ENCODE results near the gene TMEM59L. TPM values are rescaled to one million over a fixed set of nuclear protein-coding genes. Genes with fewer than 3 reads are reported as not detected.

Gene TMEM59L
- polyA plus RNA-seq, 1 of the 3 experiments (the other 2 are of a cell fraction) = 9.6 TPM

DNA sequence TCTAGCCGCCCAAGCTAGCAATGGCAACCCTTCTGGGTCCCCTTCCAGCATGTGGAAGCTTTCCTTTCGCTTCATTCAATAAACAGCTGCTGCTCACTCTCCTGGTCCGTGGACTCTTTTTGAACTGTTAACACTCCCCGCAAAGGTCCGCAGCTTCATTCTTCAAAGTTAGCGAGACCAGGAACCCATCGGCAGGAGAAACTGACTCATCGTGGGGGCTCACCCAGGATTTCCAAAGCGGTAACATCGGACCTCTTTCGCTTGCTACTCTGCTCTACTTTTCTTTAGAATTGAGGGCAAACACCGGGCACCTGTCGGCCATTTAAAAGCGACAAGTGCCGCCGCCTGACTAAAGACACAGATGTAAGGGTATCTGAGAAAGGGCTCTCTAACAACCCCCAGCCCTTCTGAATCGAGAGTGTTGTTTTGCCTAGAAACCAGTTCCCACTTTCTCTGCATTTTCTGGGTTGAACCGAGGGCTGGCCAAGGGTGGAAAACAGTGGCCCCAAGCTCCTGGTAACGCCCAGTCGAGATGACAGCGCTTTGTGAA, 35.2 kb upstream of the TMEM59L start:
- CTCF ChIA-PET = interaction anchor here (2.5 to 3.7 kb wide), 2 partner anchors 10 to 13 kb away, joined by 14 to 22 read pairs; partner anchors contain the start of gene REX1BD

More for the DNA sequence above, 35.2 kb upstream of the TMEM59L start:
- Histone ChIP-seq H3K9me3 (no peaks in the 10 kb centered on the region), H3K9me2 (no peaks in the 10 kb centered on the region), H3K36me3 (replicated peaks in 1 of 2; ENCODE audit: control insufficient read depth in 1 of 2, insufficient read depth in 2 of 2, low read length in 1 of 2) (peaks cover 34 to 38% of the 10 kb centered on the region in 2 experiments), H3K4me3 (ENCODE audit: low read depth in 2 of 2, low read length in 1 of 2) (no peak overlapping the region), H2AFZ (ENCODE audit: low read depth) (no peak overlapping the region), H3K27ac (ENCODE audit: low read depth in 2 of 2, low read length in 1 of 2) (no peak overlapping the region), H3K79me2 (ENCODE audit: insufficient read depth) (peaks cover 22% of the 10 kb centered on the region), H4K20me1 (ENCODE audit: insufficient read depth) (peaks cover 29% of the 10 kb centered on the region), H3K4me1 (ENCODE audit: control insufficient read depth in 1 of 2, insufficient read depth in 2 of 2, low read depth in 1 of 2, low read length in 1 of 2) (peaks cover 10 to 12% of the 10 kb centered on the region in 2 experiments; a peak in 3 of 4 replicates), H3K9ac (no peak overlapping the region), H3K4me2 (no peak overlapping the region), H3F3A (replicated peaks; ENCODE audit: insufficient read depth) (peaks cover 34% of the 10 kb centered on the region), H3K27me3 (ENCODE audit: insufficient read depth) (no peaks in the 10 kb centered on the region)
- POLR2A ChIA-PET = interaction anchor here (1.0 to 3.5 kb wide), 2 partner anchors 11 to 13 kb away, joined by 3 to 14 read pairs; partner anchors contain the start of gene REX1BD
- TF ChIP-seq, protein P1, sequence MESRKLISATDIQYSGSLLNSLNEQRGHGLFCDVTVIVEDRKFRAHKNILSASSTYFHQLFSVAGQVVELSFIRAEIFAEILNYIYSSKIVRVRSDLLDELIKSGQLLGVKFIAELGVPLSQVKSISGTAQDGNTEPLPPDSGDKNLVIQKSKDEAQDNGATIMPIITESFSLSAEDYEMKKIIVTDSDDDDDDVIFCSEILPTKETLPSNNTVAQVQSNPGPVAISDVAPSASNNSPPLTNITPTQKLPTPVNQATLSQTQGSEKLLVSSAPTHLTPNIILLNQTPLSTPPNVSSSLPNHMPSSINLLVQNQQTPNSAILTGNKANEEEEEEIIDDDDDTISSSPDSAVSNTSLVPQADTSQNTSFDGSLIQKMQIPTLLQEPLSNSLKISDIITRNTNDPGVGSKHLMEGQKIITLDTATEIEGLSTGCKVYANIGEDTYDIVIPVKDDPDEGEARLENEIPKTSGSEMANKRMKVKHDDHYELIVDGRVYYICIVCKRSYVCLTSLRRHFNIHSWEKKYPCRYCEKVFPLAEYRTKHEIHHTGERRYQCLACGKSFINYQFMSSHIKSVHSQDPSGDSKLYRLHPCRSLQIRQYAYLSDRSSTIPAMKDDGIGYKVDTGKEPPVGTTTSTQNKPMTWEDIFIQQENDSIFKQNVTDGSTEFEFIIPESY (IDR thresholded peaks at IDR 0.05; ENCODE audit: borderline replicate concordance, low read depth) = no peak
- TF ChIP-seq YY1 (IDR thresholded peaks at IDR 0.05; ENCODE audit: low read depth) (no peak), MEF2A (IDR thresholded peaks at IDR 0.05; ENCODE audit: borderline replicate concordance, low read depth) (no peak), RCOR1 (IDR thresholded peaks at IDR 0.05; ENCODE audit: low read length) (no peak), NFIC (IDR thresholded peaks at IDR 0.05; ENCODE audit: borderline replicate concordance) (no peak), NRF1 (IDR thresholded peaks at IDR 0.05; ENCODE audit: low read depth, low read length) (no peak), TEAD4 (IDR thresholded peaks at IDR 0.05; ENCODE audit: borderline replicate concordance, insufficient read depth) (no peak), EZH2phosphoT487 (IDR thresholded peaks at IDR 0.05; ENCODE audit: borderline replicate concordance, low read depth) (no peak), ELF1 (IDR thresholded peaks at IDR 0.05) (no peak), SIN3A (IDR thresholded peaks at IDR 0.05; ENCODE audit: borderline replicate concordance, low read depth, low read length) (no peak), RFX5 (IDR thresholded peaks at IDR 0.05; ENCODE audit: low read length) (no peak)
- TF ChIP-seq, protein P2, sequence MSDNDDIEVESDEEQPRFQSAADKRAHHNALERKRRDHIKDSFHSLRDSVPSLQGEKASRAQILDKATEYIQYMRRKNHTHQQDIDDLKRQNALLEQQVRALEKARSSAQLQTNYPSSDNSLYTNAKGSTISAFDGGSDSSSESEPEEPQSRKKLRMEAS (IDR thresholded peaks at IDR 0.05; ENCODE audit: low read depth) = no peak
- TF ChIP-seq, protein P3, sequence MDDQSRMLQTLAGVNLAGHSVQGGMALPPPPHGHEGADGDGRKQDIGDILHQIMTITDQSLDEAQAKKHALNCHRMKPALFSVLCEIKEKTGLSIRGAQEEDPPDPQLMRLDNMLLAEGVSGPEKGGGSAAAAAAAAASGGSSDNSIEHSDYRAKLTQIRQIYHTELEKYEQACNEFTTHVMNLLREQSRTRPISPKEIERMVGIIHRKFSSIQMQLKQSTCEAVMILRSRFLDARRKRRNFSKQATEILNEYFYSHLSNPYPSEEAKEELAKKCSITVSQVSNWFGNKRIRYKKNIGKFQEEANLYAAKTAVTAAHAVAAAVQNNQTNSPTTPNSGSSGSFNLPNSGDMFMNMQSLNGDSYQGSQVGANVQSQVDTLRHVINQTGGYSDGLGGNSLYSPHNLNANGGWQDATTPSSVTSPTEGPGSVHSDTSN (IDR thresholded peaks at IDR 0.05) = no peak
- TF ChIP-seq, protein P4, sequence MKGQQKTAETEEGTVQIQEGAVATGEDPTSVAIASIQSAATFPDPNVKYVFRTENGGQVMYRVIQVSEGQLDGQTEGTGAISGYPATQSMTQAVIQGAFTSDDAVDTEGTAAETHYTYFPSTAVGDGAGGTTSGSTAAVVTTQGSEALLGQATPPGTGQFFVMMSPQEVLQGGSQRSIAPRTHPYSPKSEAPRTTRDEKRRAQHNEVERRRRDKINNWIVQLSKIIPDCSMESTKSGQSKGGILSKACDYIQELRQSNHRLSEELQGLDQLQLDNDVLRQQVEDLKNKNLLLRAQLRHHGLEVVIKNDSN (IDR thresholded peaks at IDR 0.05; ENCODE audit: borderline replicate concordance, low read depth) = no peak
- TF ChIP-seq, protein P5, sequence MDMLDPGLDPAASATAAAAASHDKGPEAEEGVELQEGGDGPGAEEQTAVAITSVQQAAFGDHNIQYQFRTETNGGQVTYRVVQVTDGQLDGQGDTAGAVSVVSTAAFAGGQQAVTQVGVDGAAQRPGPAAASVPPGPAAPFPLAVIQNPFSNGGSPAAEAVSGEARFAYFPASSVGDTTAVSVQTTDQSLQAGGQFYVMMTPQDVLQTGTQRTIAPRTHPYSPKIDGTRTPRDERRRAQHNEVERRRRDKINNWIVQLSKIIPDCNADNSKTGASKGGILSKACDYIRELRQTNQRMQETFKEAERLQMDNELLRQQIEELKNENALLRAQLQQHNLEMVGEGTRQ (IDR thresholded peaks at IDR 0.05; ENCODE audit: borderline replicate concordance, low read depth, low read length) = no peak
- WGBS (ENCODE audit: low lambda C conversion rate) = 90% methylated on average over 21 of the region's 21 CpGs
- DNase-seq = no peak

Measured in SK-N-SH (cell line).